Smooth muscle cell (in vitro differentiated cells): ENCODE results near the gene EGFL8. TPM values are rescaled to one million over a fixed set of nuclear protein-coding genes. Genes with fewer than 3 reads are reported as not detected.

Experiments
- DNase-seq: peaks from one replicate; lab custom pipeline; 2025; ENCODE audit not compliant: unreplicated experiment; lab: John Stamatoyannopoulos, UW
- H2AFZ ChIP-seq: fragments of 200-600 bp; sonication (generic); 2 replicates; pipeline ENCODE4 v1.6.0; 2016; ENCODE audit warnings: antibody characterized with exemption, low read depth, mild to moderate bottlenecking
- H3F3A ChIP-seq: fragments of 200-600 bp; sonication (generic); 2 replicates; pipeline ENCODE4 v1.6.0; 2017; ENCODE audit warnings: antibody characterized with exemption, low read depth
- H3K27ac ChIP-seq: fragments of 200-600 bp; sonication (generic); 2 replicates; pipeline ENCODE4 v1.5.1; 2016; ENCODE audit warnings: low read depth, mild to moderate bottlenecking
- H3K27me3 ChIP-seq: fragments of 200-600 bp; sonication (generic); 2 replicates; pipeline ENCODE4 v1.6.1; 2016; ENCODE audit warnings: low read depth, mild to moderate bottlenecking
- H3K36me3 ChIP-seq: fragments of 200-600 bp; sonication (generic); 2 replicates; pipeline ENCODE4 v1.5.1; 2016; ENCODE audit warnings: low read depth
- H3K4me1 ChIP-seq: fragments of 200-600 bp; sonication (generic); 2 replicates; pipeline ENCODE4 v1.5.1; 2016; ENCODE audit warnings: low read depth
- H3K4me2 ChIP-seq: fragments of 200-600 bp; sonication (generic); 2 replicates; pipeline ENCODE4 v1.6.0; 2016; ENCODE audit warnings: mild to moderate bottlenecking
- H3K4me3 ChIP-seq: fragments of 200-600 bp; sonication (generic); 2 replicates; pipeline ENCODE4 v1.5.1; 2016; ENCODE audit warnings: mild to moderate bottlenecking
- H3K79me2 ChIP-seq: fragments of 200-600 bp; sonication (generic); 2 replicates; pipeline ENCODE4 v1.6.0; 2016; ENCODE audit warnings: low read depth, mild to moderate bottlenecking
- H3K9ac ChIP-seq: fragments of 200-600 bp; sonication (generic); 2 replicates; pipeline ENCODE4 v1.6.0; 2016; ENCODE audit warnings: low read depth
- H3K9me3 ChIP-seq: fragments of 200-600 bp; sonication (generic); replicated peaks from 2 replicates; pipeline ENCODE4 v1.5.1; 2016; ENCODE audit warnings: low read depth
- H4K20me1 ChIP-seq: fragments of 200-600 bp; sonication (generic); 2 replicates; pipeline ENCODE4 v1.6.0; 2016; ENCODE audit warnings: low read depth
- WGBS: methylation state at CpG from one replicate; pipeline ENCODE4 v1.1.7; 2016; ENCODE audit warnings: low lambda C conversion rate; 5-methylcytosine and 5-hydroxymethylcytosine counted together
- polyA plus RNA-seq: library from polyadenylated mRNA; unstranded; fragments of >200 nt; fragmentation: Nextera tagmentation; extraction: Ambion mirVana; gene quantifications from 2 replicates; pipeline ENCODE4 v1.2.1, GENCODE V29; 2016
- total RNA-seq: library from RNA; depleted of rRNA; stranded (reverse); fragments of >200 nt; gene quantifications from 2 replicates; pipeline ENCODE4 v1.2.3, GENCODE V29; 2014
- TF ChIP-seq, protein P1 (sequence below): fragments of 200-600 bp; sonication (generic); IDR thresholded peaks from 2 replicates; pipeline ENCODE4 v1.5.1; 2017; ENCODE audit warnings: borderline replicate concordance, mild to moderate bottlenecking, antibody characterized with exemption; ENCODE audit not compliant: insufficient read depth, poor library complexity, severe bottlenecking

Gene EGFL8
- total and polyA plus RNA-seq, 2 experiments from 2014 or later, result 4.3 to 5.6 TPM

DNA sequence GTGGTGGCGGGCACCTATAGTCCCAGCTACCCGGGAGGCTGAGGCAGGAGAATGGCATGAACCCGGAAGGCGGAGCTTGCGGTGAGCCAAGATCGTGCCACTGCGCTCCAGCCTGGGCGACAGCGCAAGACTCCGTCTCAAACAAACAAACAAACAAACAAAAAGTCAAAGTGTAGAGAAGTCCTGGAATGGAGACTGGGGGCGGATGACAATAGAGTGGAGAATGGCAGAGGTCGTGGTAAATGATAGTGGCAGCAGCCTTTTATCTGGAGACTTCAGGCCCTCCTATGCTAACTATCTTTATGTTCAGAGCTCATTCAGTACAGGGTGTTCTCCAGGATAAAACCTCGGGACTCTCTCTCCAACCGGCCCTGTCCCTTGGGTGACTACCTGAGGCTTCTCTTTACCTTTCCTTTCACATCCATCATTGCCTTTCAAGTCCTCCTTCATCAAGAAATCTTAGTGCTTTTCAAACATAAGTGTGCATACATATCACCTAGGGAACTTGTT lies 32.9 kb upstream of the EGFL8 start:
- Histone ChIP-seq H2AFZ (no peak overlapping the region), H3K9ac (no peak overlapping the region), H3K4me2 (no peak overlapping the region), H3K9me3 (no peaks in the 10 kb centered on the region), H3K27ac (no peak overlapping the region), H3F3A (peaks cover 4% of the 10 kb centered on the region), H3K79me2 (peaks cover 18% of the 10 kb centered on the region), H3K27me3 (no peaks in the 10 kb centered on the region), H3K4me3 (no peak overlapping the region), H4K20me1 (no peaks in the 10 kb centered on the region), H3K4me1 (peaks cover 21% of the 10 kb centered on the region), H3K36me3 (no peaks in the 10 kb centered on the region)
- TF ChIP-seq, protein P1, sequence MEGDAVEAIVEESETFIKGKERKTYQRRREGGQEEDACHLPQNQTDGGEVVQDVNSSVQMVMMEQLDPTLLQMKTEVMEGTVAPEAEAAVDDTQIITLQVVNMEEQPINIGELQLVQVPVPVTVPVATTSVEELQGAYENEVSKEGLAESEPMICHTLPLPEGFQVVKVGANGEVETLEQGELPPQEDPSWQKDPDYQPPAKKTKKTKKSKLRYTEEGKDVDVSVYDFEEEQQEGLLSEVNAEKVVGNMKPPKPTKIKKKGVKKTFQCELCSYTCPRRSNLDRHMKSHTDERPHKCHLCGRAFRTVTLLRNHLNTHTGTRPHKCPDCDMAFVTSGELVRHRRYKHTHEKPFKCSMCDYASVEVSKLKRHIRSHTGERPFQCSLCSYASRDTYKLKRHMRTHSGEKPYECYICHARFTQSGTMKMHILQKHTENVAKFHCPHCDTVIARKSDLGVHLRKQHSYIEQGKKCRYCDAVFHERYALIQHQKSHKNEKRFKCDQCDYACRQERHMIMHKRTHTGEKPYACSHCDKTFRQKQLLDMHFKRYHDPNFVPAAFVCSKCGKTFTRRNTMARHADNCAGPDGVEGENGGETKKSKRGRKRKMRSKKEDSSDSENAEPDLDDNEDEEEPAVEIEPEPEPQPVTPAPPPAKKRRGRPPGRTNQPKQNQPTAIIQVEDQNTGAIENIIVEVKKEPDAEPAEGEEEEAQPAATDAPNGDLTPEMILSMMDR, result no peak
- WGBS, result 94% methylated on average over 14 of the region's 14 CpGs
- DNase-seq, result no peak

DNA sequence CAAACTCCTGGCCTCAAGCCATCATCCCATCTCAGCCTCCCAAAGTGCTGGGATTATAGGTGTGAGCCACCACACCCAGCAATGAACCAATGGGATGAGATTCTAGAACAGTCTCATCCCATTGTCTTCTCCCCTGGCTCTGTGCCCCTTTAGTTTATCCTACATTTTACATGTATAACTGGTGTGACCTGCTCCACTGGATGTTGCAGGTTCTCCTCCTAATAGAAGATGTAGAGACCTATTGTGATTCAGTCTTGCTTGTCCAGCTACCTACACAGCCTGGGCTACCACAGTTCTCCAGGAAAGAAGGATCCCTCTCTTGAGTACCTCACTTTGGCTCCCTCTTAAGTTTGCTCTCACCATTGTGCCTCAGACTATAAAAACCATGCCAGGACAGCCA lies 32.3 kb upstream of the EGFL8 start:
- H3K36me3 ChIP-seq, result no peaks in the 10 kb centered on the region
- no peaks in the 10 kb centered on the region for H3K9me3 ChIP-seq
- H3K27me3 ChIP-seq, result no peaks in the 10 kb centered on the region
- no peak overlapping the region for H2AFZ ChIP-seq
- peaks cover 12% of the 10 kb centered on the region for H3K79me2 ChIP-seq
- H3K4me2 ChIP-seq, result no peak overlapping the region
- peak overlapping the region; percentile 11 for H3K27ac ChIP-seq
- H3F3A ChIP-seq, result peaks cover 4% of the 10 kb centered on the region
- no peaks in the 10 kb centered on the region for H4K20me1 ChIP-seq
- TF ChIP-seq, protein P1, result no peak
- H3K9ac ChIP-seq, result no peak overlapping the region
- DNase-seq, result no peak
- peaks cover 15% of the 10 kb centered on the region for H3K4me1 ChIP-seq
- no peak overlapping the region for H3K4me3 ChIP-seq

DNA sequence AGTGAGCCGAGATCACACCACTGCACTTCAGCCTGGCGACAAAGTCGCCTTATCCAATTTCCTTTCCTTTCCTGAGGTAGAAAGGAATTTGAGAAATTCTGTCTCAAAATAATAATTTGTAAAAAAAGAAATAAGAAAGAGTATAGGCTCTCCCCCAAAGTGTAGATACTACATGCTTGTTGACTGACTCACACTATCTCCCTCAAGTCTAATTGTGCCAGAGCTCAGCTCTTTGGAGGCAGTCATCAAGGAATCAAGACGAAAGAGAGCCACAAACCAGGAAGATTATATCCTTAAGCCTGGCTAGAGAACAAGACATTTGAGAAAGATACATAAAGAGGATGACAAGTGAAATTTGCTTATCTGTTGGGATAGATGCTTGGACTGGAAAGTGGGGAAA lies 30.6 kb upstream of the EGFL8 start:
- no peak overlapping the region for H2AFZ ChIP-seq
- DNase-seq, result no peak
- peaks cover 8% of the 10 kb centered on the region for H3K4me1 ChIP-seq
- H3K27ac ChIP-seq, result no peak overlapping the region
- peaks cover 4% of the 10 kb centered on the region for H3F3A ChIP-seq
- TF ChIP-seq, protein P1, result no peak
- 59% methylated on average over 4 of the region's 4 CpGs for WGBS
- no peak overlapping the region for H3K4me3 ChIP-seq
- no peaks in the 10 kb centered on the region for H3K36me3 ChIP-seq
- H3K79me2 ChIP-seq, result peaks cover 8% of the 10 kb centered on the region
- H3K9ac ChIP-seq, result no peak overlapping the region
- no peaks in the 10 kb centered on the region for H3K27me3 ChIP-seq
- no peak overlapping the region for H3K4me2 ChIP-seq
- H3K9me3 ChIP-seq, result no peaks in the 10 kb centered on the region
- no peaks in the 10 kb centered on the region for H4K20me1 ChIP-seq

DNA sequence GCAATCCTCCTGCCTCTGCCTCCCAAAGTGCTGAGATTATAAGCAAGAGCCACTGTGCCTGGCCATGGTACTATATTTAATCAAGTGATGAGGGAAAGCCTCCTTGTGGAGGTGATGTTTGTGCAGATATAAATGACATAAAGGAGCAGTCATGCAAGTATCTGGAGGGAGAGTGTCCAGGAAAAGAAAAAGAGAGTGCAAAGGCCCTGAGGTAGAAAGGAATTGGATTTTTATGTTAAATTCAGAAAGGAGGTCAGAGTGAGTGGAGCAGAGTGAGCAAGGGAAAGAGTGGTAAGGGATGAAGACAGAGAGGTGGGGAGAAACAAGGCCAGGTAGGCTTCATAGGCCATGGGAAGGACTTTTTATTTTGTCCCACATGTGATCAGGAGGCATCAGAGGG lies 26.9 kb upstream of the EGFL8 start:
- no peaks in the 10 kb centered on the region for H3K9me3 ChIP-seq
- H2AFZ ChIP-seq, result no peak overlapping the region
- H3K9ac ChIP-seq, result no peak overlapping the region
- DNase-seq, result no peak
- H3K4me2 ChIP-seq, result no peak overlapping the region
- no peak overlapping the region for H3K27ac ChIP-seq
- no peaks in the 10 kb centered on the region for H3K79me2 ChIP-seq
- H3K27me3 ChIP-seq, result no peaks in the 10 kb centered on the region
- no peaks in the 10 kb centered on the region for H4K20me1 ChIP-seq
- TF ChIP-seq, protein P1, result no peak
- no peak overlapping the region for H3K4me3 ChIP-seq
- no peaks in the 10 kb centered on the region for H3K36me3 ChIP-seq
- H3F3A ChIP-seq, result no peaks in the 10 kb centered on the region
- H3K4me1 ChIP-seq, result no peaks in the 10 kb centered on the region
